Stimulated activated CD4-positive, alpha-beta T cell treated with anti-CD3 and anti-CD28 coated beads, TNF-alpha, amount 100 ng/mL, for 48 hours (primary cell): ENCODE results near the gene IDI1.

Source experiments
- DNase-seq, 3 donors: peaks; one replicate each; pipeline ENCODE4 v3.0.0-alpha.2; 2020; ENCODE audit warnings: low read depth in 3 of 3

IDI1 gene

DNA sequence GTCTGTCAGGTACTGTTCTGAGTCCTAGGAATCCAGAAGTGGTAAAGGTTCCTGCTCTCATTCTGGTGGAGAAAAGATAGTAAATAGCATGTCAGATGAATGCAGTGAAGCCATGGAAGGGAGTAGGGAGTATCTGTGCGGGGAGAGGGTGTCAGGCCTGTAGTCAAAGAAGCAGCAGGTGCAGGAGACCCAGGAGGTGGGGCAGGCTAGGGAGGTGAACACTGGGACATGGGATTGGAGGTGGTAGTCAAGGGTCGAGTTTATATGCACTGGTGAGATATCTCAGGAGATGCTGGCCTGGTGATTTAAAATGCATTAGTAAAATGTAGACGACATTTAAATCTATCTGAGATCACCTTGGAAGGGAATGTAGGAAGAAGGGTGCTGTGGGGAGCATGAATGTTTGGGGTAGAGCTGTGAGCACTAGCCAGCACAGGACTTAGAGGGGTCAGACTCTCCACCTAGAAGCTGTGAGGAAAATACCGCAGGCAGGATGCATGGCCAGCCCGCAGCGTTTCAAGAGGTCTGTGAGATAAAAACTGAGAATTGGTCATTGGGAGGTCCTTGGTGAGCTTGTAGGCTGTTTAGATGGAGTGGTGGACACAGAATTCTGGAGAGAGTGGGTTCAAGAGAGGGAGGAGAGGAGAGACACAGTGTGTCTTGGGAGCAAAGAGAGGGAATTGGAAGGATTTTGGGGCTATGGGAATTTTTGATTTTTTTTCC is 53.9 kb downstream of the IDI1 start:
- DNase-seq: no peak

DNA sequence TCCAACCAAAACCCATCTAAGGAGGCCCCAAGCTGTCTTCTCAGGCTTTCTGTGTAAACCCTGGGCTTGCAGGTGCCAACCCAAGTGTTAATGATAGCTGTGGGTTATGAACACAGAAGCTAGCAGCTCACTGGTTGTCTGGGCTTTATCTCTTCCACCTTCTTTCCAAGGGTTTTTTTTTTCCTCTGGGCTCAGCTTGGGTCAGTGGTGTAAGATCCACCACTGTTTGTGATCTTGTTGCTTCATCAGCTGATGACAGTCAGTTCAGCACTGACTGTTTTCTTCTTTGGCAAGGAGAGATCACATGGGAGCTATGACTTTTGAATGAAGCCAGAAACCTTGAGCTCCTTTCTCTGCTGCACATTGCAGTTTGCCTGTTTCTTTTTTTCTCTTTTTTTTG is 56.0 kb downstream of the IDI1 start:
- no peak for DNase-seq

DNA sequence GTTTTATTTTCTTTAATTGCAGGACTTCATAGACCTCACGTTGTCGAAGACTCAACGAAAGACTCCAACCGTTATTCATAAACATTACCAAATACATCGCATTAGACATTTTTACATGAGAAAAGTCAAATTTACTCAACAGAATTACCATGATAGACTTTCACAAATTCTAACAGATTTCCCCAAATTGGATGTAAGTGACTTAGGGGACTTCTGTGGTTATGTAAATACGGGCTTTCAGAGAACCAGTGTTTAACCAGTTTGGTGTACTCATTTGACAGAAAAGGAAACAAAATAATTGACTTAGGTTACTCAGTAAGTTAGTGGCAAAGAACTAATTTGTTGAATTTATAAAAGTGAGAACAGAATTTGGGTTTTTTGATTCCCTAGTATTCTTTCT is 56.5 kb downstream of the IDI1 start:
- no peak for DNase-seq

DNA sequence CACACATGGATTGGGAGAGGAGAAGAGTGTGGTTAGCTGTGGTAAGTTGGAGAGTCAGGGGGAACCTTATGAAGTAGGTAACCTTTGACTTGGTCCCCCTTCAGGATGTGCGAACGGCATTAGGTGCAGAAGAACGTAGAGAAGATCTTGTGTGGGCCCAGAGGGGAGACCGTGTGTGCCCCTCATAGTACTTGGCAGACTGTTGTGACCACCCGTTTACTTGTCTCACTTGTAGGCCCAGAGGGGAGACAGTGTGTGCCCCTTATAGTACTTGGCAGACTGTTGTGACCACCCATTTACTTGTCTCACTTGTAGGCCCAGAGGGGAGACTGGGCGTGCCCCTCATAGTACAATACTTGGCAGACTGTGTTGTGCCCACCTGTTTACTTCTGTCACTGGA is 58.1 kb downstream of the IDI1 start:
- no peak for DNase-seq
